Measurements from ENCODE around the gene NELFB. TPM values are rescaled to one million over a fixed set of nuclear protein-coding genes. Genes with fewer than 3 reads are reported as not detected.

The NELFB gene
- polyA plus RNA-seq, 1 experiment, result 51.9 TPM

DNA sequence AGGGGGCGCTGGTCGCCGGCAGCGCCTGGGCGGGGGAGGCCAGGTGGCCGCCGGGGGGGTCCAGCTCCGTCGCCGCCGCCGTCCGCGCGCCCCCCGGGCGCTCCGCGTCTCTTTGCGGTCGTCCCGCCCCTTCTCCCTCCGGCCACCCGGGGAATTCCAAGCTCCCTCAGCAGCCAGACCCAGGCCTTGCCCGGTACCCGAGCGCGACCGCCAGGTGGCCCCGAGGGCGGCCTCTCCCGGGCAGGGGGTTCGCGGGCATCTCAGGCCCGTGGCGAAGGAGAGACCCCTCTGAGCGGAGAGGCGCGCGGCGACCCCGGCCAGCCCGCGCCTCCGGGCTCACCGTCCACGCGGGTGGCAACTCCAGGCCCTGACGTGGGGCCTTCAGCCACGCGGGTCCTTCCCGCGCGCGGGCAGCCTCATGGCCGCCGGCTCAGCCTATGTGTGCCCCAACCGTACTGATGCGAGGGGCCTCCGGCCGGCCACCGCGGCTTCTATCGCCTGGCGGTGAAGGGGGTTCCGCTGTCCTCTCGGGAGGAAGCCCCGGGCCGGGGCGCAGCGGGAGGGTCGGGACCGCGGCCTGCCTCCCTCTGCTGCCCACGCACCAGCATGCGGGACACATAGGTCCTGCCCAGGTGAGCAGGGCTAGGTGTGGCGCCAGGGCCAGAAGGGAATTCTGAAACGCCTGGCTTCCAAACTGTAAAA is 47.5 kb downstream of the NELFB start:
- CTCF ChIA-PET, result interaction anchor here (0.6 to 2.2 kb wide), 15 partner anchors 9 to 1444 kb away, joined by 3 to 13 read pairs (median 4); no protein-coding TSS in a partner anchor
- TF ChIP-seq, protein P1, sequence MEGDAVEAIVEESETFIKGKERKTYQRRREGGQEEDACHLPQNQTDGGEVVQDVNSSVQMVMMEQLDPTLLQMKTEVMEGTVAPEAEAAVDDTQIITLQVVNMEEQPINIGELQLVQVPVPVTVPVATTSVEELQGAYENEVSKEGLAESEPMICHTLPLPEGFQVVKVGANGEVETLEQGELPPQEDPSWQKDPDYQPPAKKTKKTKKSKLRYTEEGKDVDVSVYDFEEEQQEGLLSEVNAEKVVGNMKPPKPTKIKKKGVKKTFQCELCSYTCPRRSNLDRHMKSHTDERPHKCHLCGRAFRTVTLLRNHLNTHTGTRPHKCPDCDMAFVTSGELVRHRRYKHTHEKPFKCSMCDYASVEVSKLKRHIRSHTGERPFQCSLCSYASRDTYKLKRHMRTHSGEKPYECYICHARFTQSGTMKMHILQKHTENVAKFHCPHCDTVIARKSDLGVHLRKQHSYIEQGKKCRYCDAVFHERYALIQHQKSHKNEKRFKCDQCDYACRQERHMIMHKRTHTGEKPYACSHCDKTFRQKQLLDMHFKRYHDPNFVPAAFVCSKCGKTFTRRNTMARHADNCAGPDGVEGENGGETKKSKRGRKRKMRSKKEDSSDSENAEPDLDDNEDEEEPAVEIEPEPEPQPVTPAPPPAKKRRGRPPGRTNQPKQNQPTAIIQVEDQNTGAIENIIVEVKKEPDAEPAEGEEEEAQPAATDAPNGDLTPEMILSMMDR (IDR thresholded peaks at IDR 0.05; ENCODE audit: insufficient read depth, low read depth, low read length), result peak; percentile 60
- Histone ChIP-seq H3K27me3 (ENCODE audit: control insufficient read depth, insufficient read depth, low read length) (peaks cover 16% of the 10 kb centered on the region), H3K36me3 (ENCODE audit: control insufficient read depth, insufficient read depth, low read length) (no peaks in the 10 kb centered on the region), H3K4me3 (ENCODE audit: low read depth, low read length) (peak overlapping the region; percentile 40)
- POLR2A ChIA-PET, result no interaction called here
- no peak for DNase-seq (ENCODE audit: low read depth)

DNA sequence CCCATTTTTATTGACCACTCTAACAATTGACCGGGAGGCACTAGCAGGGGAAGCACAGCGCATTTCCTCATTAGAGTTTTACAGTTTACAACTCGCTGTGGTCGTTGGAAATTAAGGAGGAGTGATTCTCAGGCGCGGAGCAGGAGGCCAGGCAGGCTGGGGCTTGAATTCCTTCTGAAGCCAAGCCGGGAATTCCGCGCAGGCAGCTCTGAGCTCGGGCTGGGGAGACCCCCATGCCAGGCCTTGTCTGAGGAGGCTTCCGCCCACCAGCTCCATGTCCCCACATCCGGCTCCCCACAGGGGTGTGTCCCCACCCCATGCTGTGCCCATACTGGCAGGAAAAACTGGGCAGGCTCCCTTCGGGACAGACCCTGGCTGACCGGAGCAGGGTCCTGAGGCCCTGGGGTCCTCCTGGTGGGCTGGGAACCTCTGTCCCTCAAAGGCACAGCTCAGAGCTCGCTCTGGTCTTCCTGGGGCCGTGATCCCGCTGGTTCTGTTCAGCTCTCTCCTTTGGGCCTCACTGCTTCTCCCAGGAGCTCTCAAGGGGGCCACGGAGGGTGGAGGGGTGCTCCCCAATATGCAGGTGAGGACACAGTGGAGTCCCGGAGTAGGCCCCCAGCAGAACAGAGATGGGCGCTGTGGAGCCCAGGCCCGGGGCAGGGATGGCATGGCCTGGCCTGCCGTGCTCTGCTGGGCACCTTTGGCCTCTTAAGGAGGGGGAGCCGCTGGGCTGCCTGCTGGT is 48.2 kb downstream of the NELFB start:
- Histone ChIP-seq H3K4me3 (ENCODE audit: low read depth, low read length) (no peak overlapping the region), H3K27me3 (ENCODE audit: control insufficient read depth, insufficient read depth, low read length) (peaks cover 13% of the 10 kb centered on the region), H3K36me3 (ENCODE audit: control insufficient read depth, insufficient read depth, low read length) (no peaks in the 10 kb centered on the region)
- POLR2A ChIA-PET, result no interaction called here
- DNase-seq (ENCODE audit: low read depth), result no peak
- TF ChIP-seq, protein P1 (IDR thresholded peaks at IDR 0.05; ENCODE audit: insufficient read depth, low read depth, low read length), result no peak
- CTCF ChIA-PET, result interaction anchor here (0.6 to 1.7 kb wide), 4 partner anchors 15 to 1445 kb away, joined by 3 to 9 read pairs (median 4); no protein-coding TSS in a partner anchor

DNA sequence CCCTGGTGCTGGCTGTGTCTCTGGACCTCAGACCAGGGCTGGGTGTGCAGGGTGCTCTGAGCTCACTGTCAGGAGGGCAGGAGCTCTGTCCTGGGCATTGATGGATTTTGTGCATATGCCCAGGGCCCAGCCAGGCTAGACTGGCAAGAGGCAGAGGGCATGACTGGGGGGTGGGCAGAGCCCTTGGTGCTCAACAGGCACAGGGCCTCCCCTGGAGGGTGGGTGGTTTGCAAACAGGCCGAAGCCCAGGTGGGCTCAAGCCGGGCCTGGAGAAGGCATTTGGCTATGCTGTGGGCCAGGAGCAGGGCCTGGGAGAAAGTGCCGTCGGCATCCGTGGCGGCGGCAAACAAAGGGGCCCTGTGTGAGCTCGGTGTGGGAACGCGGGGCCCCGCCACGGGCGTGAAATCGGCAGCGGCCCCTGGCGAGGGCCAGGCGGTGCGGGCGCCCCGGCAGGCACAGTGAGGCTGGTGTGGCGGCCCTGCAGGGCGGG is 48.8 kb downstream of the NELFB start:
- POLR2A ChIA-PET, result no interaction called here
- TF ChIP-seq, protein P1 (IDR thresholded peaks at IDR 0.05; ENCODE audit: insufficient read depth, low read depth, low read length), result no peak
- no peak overlapping the region for H3K4me3 ChIP-seq (ENCODE audit: low read depth, low read length)
- no peak for DNase-seq (ENCODE audit: low read depth)
- peaks cover 7% of the 10 kb centered on the region for H3K27me3 ChIP-seq (ENCODE audit: control insufficient read depth, insufficient read depth, low read length)
- no peaks in the 10 kb centered on the region for H3K36me3 ChIP-seq (ENCODE audit: control insufficient read depth, insufficient read depth, low read length)
- CTCF ChIA-PET, result interaction anchor here (0.9 to 1.4 kb wide), 5 partner anchors 14 to 119 kb away, joined by 3 to 4 read pairs (median 3); partner anchors contain the start of genes EXD3 and NOXA1

DNA sequence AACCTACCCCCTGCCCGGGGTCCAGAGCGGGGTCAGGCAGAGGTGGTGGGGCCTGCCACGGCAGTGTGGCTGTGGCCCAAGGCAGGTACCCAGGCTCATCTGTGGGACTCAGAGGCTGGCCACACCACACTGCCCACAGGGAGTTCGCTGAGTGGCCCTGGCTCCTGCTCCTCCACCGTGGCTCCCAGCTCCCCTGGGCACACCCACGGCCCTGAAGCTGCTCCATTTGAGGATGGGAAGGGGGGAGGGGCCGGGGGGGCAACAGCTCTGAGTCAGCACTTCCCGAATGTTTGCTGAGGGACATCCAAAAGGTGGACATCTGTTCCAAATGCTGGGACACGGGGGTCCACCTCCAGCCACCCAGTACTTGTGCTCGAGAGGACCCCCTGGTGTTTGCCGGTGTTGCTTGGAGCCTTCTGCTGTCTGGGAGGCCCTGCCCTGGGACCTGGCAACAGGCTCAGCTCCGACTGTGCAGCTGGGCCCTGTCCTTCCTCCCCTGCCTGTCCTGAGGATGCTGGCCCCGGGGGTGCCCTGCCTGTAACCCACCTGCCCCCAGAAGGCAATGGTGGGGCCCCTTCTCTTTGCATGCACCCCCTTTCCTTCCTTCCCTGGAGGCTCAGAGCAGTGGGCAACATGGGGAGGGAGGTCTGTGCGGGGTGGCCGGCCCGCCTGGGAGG is 49.4 kb downstream of the NELFB start:
- no peaks in the 10 kb centered on the region for H3K36me3 ChIP-seq (ENCODE audit: control insufficient read depth, insufficient read depth, low read length)
- no peak overlapping the region for H3K4me3 ChIP-seq (ENCODE audit: low read depth, low read length)
- H3K27me3 ChIP-seq (ENCODE audit: control insufficient read depth, insufficient read depth, low read length), result 0 out of 2 replicates have a peak, but pooled peaks cover 2% of the 10 kb centered on the region
- ChIA-PET CTCF (interaction anchor here (1.0 to 1.4 kb wide), 4 partner anchors 14 to 119 kb away, joined by 3 to 4 read pairs (median 4); partner anchors contain the start of genes EXD3 and NOXA1), POLR2A (no interaction called here)
- DNase-seq (ENCODE audit: low read depth), result no peak
- TF ChIP-seq, protein P1 (IDR thresholded peaks at IDR 0.05; ENCODE audit: insufficient read depth, low read depth, low read length), result no peak
